Fibroblast of skin of back (primary cell): ENCODE results near the gene ATG2A.
A peak's percentile ranks its signal among the peaks of the same experiment; 100 is the strongest.

Experiments
- DNase-seq: peaks from one replicate; pipeline ENCODE4 v3.0.0-alpha.2; 2013

ATG2A gene

GRCh38 chr11:64900774-64901173 lies 16.2 kb downstream of the ATG2A start:
- DNase-seq: no peak

GRCh38 chr11:64900263-64900678 lies 16.7 kb downstream of the ATG2A start:
- no peak for DNase-seq

- DNase-seq: no peak
Observed at GRCh38 chr11:64898541-64898940, 18.5 kb downstream of the ATG2A start.

GRCh38 chr11:64898076-64898445 lies 18.9 kb downstream of the ATG2A start:
- no peak for DNase-seq

- no peak for DNase-seq
Observed at GRCh38 chr11:64897381-64898075, 19.5 kb downstream of the ATG2A start.

GRCh38 chr11:64896448-64897022 lies 20.5 kb downstream of the ATG2A start:
- DNase-seq: no peak

- DNase-seq: no peak
Observed at GRCh38 chr11:64894812-64895452, 22.1 kb downstream of the ATG2A start.

GRCh38 chr11:64894070-64894811 lies 22.8 kb downstream of the ATG2A start:
- peak; percentile 71 for DNase-seq

GRCh38 chr11:64893194-64894069 lies 23.6 kb downstream of the ATG2A start:
- DNase-seq: no peak

- no peak for DNase-seq
Observed at GRCh38 chr11:64892838-64893193, 24.2 kb downstream of the ATG2A start.

- DNase-seq: no peak
Observed at GRCh38 chr11:64892411-64892831, 24.6 kb downstream of the ATG2A start.

- DNase-seq: no peak
Observed at GRCh38 chr11:64891880-64892279, 25.1 kb downstream of the ATG2A start.

- no peak for DNase-seq
Observed at GRCh38 chr11:64891215-64891848, 25.7 kb downstream of the ATG2A start.

- no peak for DNase-seq
Observed at GRCh38 chr11:64890522-64890939, 26.5 kb downstream of the ATG2A start.

- DNase-seq: no peak
Observed at GRCh38 chr11:64888729-64889511, 28.1 kb downstream of the ATG2A start.

GRCh38 chr11:64888406-64888728 lies 28.6 kb downstream of the ATG2A start:
- DNase-seq: no peak

GRCh38 chr11:64887757-64888405 lies 29.1 kb downstream of the ATG2A start:
- DNase-seq: peak; percentile 61

- DNase-seq: no peak
Observed at GRCh38 chr11:64887234-64887756, 29.7 kb downstream of the ATG2A start.

- peak; percentile 54 for DNase-seq
Observed at GRCh38 chr11:64885367-64886286, 31.4 kb downstream of the ATG2A start.
